HG03457 (cell line): ENCODE data around the gene NPTXR.

Experiments used
- ATAC-seq: cut with Tn5 transposase; IDR thresholded peaks from one replicate; pipeline ENCODE4 v1.9.1; 2021; ENCODE audit warnings: moderate number of reproducible peaks; ENCODE audit not compliant: unreplicated experiment

NPTXR gene

DNA sequence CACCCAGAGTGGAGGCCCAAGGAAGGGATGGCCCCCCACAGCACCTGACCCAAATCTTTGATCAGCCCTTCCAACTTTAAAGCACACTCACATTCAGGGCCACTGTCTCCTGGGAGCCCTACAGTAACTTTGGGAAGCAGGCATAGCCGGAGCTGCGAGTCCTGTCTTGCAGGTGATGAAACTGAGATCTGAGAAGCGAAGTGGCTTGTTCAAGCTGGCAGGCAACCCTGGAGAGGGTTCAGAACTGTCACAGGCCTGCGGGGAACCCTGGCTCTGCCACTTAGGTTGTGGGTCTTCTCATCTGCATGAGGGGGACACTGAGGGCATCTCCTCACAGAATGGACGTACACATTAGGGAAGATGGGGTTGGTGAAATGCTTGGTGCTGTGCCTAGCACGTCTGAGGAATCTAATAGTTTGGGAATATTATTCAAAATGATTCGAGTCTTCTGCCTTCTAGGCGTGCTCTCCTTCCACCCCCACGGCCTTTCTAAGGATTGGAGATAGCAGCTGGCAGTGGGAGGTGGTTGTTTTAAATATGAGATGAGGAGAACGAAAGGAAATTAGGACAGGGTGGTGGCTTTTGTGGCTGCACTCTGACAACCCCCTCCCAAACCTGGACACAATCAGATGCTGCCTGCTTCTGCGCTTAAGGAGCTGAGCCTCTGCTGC lies 69.2 kb downstream of the NPTXR start:
- ATAC-seq = no peak

DNA sequence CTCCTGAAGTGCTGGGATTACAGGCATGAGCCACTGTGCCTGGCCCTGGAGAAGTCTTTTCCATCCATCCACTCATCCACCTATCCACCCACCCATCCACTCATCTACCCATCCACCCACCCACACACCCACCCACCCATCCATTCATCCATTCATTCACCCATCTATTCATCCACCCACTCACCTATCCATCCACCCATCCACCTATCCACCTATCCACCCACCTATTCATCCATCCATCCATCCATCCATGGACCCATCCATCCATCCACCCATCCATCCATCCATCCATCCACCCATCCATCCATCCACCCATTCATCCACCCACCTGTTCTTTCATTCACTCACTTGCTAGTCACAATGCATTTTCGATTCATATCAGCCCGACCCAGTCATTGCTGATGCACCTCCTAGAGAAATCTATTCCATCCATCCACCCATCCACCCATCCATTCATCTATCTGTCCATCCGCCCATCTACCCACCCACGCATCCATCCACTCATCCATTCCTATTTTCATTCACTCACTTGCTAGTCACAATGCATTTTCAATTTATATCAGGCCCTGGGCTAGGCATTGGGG lies 70.4 kb downstream of the NPTXR start:
- no peak for ATAC-seq

DNA sequence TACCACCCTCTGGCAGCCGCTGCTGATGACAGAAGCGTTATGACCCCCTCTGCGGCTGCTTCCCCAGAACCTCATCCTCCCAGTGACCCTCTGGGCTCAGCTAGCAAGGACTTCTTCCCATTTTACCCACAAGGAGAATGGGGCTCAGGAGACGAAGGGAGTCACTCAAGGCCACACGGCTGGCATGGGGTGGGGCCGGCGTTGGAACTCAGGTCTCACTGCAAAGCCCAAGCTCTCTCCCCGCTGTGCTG lies 71.3 kb downstream of the NPTXR start:
- ATAC-seq = no peak

DNA sequence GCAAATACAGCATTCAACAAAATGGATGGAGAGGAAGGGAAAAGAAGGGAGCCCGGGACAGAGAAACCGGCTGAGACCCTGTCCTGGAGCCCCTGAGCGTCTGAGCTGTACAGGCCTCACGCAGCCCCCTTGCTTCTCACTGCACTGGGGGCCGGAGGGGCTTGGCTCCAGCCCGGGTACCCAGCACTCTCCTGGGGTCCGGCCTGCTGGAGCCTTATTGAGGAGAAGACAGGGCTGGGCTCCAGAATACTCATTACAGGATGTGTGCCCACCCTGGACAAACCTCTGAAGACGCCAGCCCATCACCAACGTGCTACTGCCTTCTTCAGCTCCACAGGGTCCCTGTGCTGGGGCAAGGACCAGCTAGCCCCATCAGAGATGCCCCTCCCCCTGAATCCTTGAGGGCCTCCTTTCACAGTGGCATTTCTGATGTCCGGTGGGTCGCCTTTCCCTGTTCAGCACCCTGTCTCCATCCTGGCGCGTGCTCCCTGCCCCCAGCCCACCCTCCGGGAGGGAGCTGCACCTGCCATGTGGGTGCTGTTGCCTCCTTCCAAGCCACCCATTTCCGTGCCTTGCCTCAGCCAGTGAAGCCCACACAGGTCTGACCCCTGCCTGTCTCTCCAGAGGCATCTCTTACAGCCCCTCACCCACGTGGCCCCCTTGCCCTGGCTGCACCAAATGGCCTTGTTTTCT lies 73.4 kb downstream of the NPTXR start:
- no peak for ATAC-seq
